K562 (cell line): Measurements from ENCODE around the gene TTC39A. TPM values are rescaled to one million over a fixed set of nuclear protein-coding genes. Genes with fewer than 3 reads are reported as not detected.

Experiments
- CREB3 ChIP-seq: fragments of 450-650 bp; conservative IDR thresholded peaks from 2 replicates; pipeline ENCODE4 v1.6.1; 2016; ENCODE audit warnings: missing genetic modification characterization, low read depth, mild to moderate bottlenecking, missing compliant biosample characterization, moderate library complexity
- ELK1 ChIP-seq: sonication (generic); formaldehyde crosslinking; IDR thresholded peaks from 2 replicates; pipeline ENCODE4 v1.8.1; 2022; ENCODE audit warnings: missing genetic modification reagents
- ETV5 ChIP-seq: sonication (generic); formaldehyde crosslinking; IDR thresholded peaks from 2 replicates; pipeline ENCODE4 v1.4.0; 2020; ENCODE audit warnings: low read depth, mild to moderate bottlenecking, missing genetic modification reagents
- HDAC8 ChIP-seq: fragments of 450-650 bp; IDR thresholded peaks from 2 replicates; pipeline ENCODE4 v1.6.1; 2016; ENCODE audit warnings: mild to moderate bottlenecking, missing genetic modification characterization, moderate library complexity, missing compliant biosample characterization
- NFATC3 ChIP-seq: fragments of 450-650 bp; IDR thresholded peaks from 2 replicates; pipeline ENCODE4 v1.6.1; 2017; ENCODE audit warnings: mild to moderate bottlenecking
- RBFOX2 ChIP-seq: fragments of 200-400 bp; formaldehyde crosslinking; IDR thresholded peaks from 2 replicates; pipeline ENCODE4 v1.6.1; 2017; ENCODE audit warnings: low read depth, mild to moderate bottlenecking, low read length, moderate library complexity
- RFX5 ChIP-seq: IDR thresholded peaks from 2 replicates; pipeline ENCODE4 v1.6.1; 2011; ENCODE audit warnings: low read depth, mild to moderate bottlenecking, improper control_type of control experiment, low read length
- RNF219 ChIP-seq: fragments of 250-450 bp; sonication (Bioruptor Pico); IDR thresholded peaks from 2 replicates; pipeline ENCODE4 v1.5.0; 2022; ENCODE audit warnings: mild to moderate bottlenecking
- STAT5B ChIP-seq: fragments of 250-450 bp; sonication (Bioruptor Pico); IDR thresholded peaks from 2 replicates; pipeline ENCODE4 v1.8.0; 2021; ENCODE audit warnings: mild to moderate bottlenecking, inconsistent platforms
- TAF15 ChIP-seq: fragments of 200-400 bp; formaldehyde crosslinking; IDR thresholded peaks from 2 replicates; pipeline ENCODE4 v1.6.1; 2017; ENCODE audit warnings: mild to moderate bottlenecking, low read depth, low read length, moderate library complexity
- TFAP4 ChIP-seq: sonication (generic); formaldehyde crosslinking; IDR thresholded peaks from 2 replicates; pipeline ENCODE4 v1.8.0; 2022; ENCODE audit warnings: missing genetic modification reagents, mild to moderate bottlenecking, moderate library complexity, borderline replicate concordance
- THAP7 ChIP-seq: fragments of 250-450 bp; sonication (Bioruptor Pico); IDR thresholded peaks from 2 replicates; pipeline ENCODE4 v1.5.0; 2021
- TOE1 ChIP-seq, 2 experiments: fragments of 450-650 bp in 1 of 2; sonication (generic) in 1 of 2; formaldehyde crosslinking in 1 of 2; IDR thresholded peaks; 2 replicates each; pipeline versions ENCODE4 v1.7.1 to v1.8.0; 2016 to 2022; ENCODE audit warnings: borderline replicate concordance in 2 of 2, mild to moderate bottlenecking in 2 of 2, antibody characterized with exemption in 1 of 2, inconsistent platforms in 1 of 2, low read depth in 1 of 2, missing genetic modification reagents in 1 of 2, moderate library complexity in 1 of 2
- ZBTB7A ChIP-seq: IDR thresholded peaks from 2 replicates; pipeline ENCODE4 v1.6.1; 2011; ENCODE audit warnings: low read depth, mild to moderate bottlenecking, low read length, moderate library complexity, borderline replicate concordance; ENCODE audit not compliant: control insufficient read depth
- ZKSCAN8 ChIP-seq: fragments of 200-800 bp; sonication (Bioruptor generic); IDR thresholded peaks from 2 replicates; pipeline ENCODE4 v1.6.1; 2016; ENCODE audit warnings: missing genetic modification characterization, missing compliant biosample characterization
- ZNF124 ChIP-seq: sonication (generic); formaldehyde crosslinking; IDR thresholded peaks from 2 replicates; pipeline ENCODE4 v1.8.1; 2022; ENCODE audit warnings: missing genetic modification reagents
- ZNF277 ChIP-seq: fragments of 250-450 bp; sonication (Bioruptor Pico); IDR thresholded peaks from 2 replicates; pipeline ENCODE4 v1.8.0; 2022; ENCODE audit warnings: inconsistent platforms, mild to moderate bottlenecking, moderate library complexity, borderline replicate concordance
- ZNF384 ChIP-seq: IDR thresholded peaks from 2 replicates; pipeline ENCODE4 v1.6.1; 2012; ENCODE audit warnings: low read depth, low read length, improper control_type of control experiment
- polyA plus RNA-seq, 8 experiments: library from polyadenylated mRNA; depleted of rRNA in 4 of 8; stranded (reverse) in 5 of 8; unstranded in 3 of 8; fragments of >200 nt; fragmentation: Nextera tagmentation in 2 of 8; fragmentation: Illumina TruSeq in 1 of 8; extraction: Ambion mirVana in 2 of 8; extraction: Trizol in 1 of 8; gene quantifications; 2 replicates each; pipeline versions ENCODE4 v1.2.1 to v1.2.3, GENCODE V29; 2011 to 2014; ENCODE audit warnings: inconsistent platforms in 1 of 8, missing spikeins in 1 of 8
- total RNA-seq, 7 experiments: library from RNA; depleted of rRNA in 6 of 7; stranded (reverse); fragments of >200 nt in 6 of 7; fragmentation: Illumina TruSeq in 2 of 7; extraction: Trizol in 2 of 7; gene quantifications; 2 replicates each; pipeline versions ENCODE4 v1.2.1 to v1.2.3, GENCODE V29; 2011 to 2021; ENCODE audit warnings: low replicate concordance in 1 of 7

Gene TTC39A
- total and polyA plus RNA-seq, 9 of the 15 experiments (the other 6 are each of a cell fraction or from before 2014, with no cell fraction given): 0.18 to 0.82 (median 0.35) TPM

- TF ChIP-seq CREB3 (no peak), ELK1 (CRISPR knock-in tag) (no peak), RNF219 (CRISPR knock-in tag) (no peak), ZKSCAN8 (CRISPR knock-in tag) (no peak), TOE1 (IDR thresholded peaks at IDR 0.05; ENCODE audit: borderline replicate concordance) (peak; percentile 7; the same call in 1 of the 2 replicates), TOE1 (CRISPR knock-in tag; IDR thresholded peaks at IDR 0.05; ENCODE audit: borderline replicate concordance, low read depth) (no peak), RBFOX2 (peak; percentile 64), NFATC3 (no peak), ZNF384 (peak; percentile 35; the same call in 1 of the 2 replicates), THAP7 (CRISPR knock-in tag) (no peak), TFAP4 (CRISPR knock-in tag) (peak; percentile 82), ETV5 (CRISPR knock-in tag) (peak; percentile 85), ZNF277 (CRISPR knock-in tag) (no peak), TAF15 (no peak), STAT5B (CRISPR knock-in tag) (no peak), RFX5 (no peak), ZBTB7A (peak; percentile 98), ZNF124 (CRISPR knock-in tag) (no peak), HDAC8 (peak; percentile 54; the same call in 1 of the 2 replicates)
Observed at GRCh38 chr1:51296383-51297357, 33.7 kb downstream of the TTC39A start (continued).
